ENCODE measurements around the gene OR5K3. TPM values are rescaled to one million over a fixed set of nuclear protein-coding genes. Genes with fewer than 3 reads are reported as not detected.
"Not testable (repeated sequence)": the region's sequence is repeated elsewhere in the genome, so short reads cannot be mapped to it uniquely, and the experiment has no call there.

Gene OR5K3
- total and polyA plus RNA-seq, 2 experiments from 2014 or later: not detected

- Histone ChIP-seq H3K27me3 (no peaks in the 10 kb centered on the region), H3K4me1 (ENCODE audit: low read depth) (no peaks in the 10 kb centered on the region), H3K27ac (no peak overlapping the region), H3K9me3 (ENCODE audit: low read depth) (no peaks in the 10 kb centered on the region), H3K36me3 (no peaks in the 10 kb centered on the region), H3K4me3 (no peak overlapping the region)
- DNase-seq (ENCODE audit: low read depth in 1 of 2, low spot score in 1 of 2): no peak
- no peak for TF ChIP-seq CTCF (IDR thresholded peaks at IDR 0.05; ENCODE audit: low read depth, low read length)
These were observed 19.3 kb upstream of the OR5K3 start for GRCh38 chr3:98371186-98371585.

- no peak for DNase-seq (ENCODE audit: low read depth in 1 of 2, low spot score in 1 of 2)
- H3K9me3 ChIP-seq (ENCODE audit: low read depth): no peaks in the 10 kb centered on the region
- H3K36me3 ChIP-seq: no peaks in the 10 kb centered on the region
- no peak for TF ChIP-seq CTCF (IDR thresholded peaks at IDR 0.05; ENCODE audit: low read depth, low read length)
- no peaks in the 10 kb centered on the region for H3K4me1 ChIP-seq (ENCODE audit: low read depth)
- H3K27me3 ChIP-seq: no peaks in the 10 kb centered on the region
- no peak overlapping the region for H3K4me3 ChIP-seq
- no peak overlapping the region for H3K27ac ChIP-seq
These were observed 18.6 kb upstream of the OR5K3 start for GRCh38 chr3:98371853-98372252.

GRCh38 chr3:98372445-98372844 is 18.0 kb upstream of the OR5K3 start:
- no peak for TF ChIP-seq CTCF (IDR thresholded peaks at IDR 0.05; ENCODE audit: low read depth, low read length)
- Histone ChIP-seq H3K9me3 (ENCODE audit: low read depth) (no peaks in the 10 kb centered on the region), H3K4me3 (no peak overlapping the region), H3K27me3 (no peaks in the 10 kb centered on the region), H3K27ac (no peak overlapping the region), H3K4me1 (ENCODE audit: low read depth) (no peaks in the 10 kb centered on the region), H3K36me3 (no peaks in the 10 kb centered on the region)
- no peak for DNase-seq (ENCODE audit: low read depth in 1 of 2, low spot score in 1 of 2)

- H3K4me3 ChIP-seq: no peak overlapping the region
- H3K27ac ChIP-seq: no peak overlapping the region
- no peaks in the 10 kb centered on the region for H3K4me1 ChIP-seq (ENCODE audit: low read depth)
- no peaks in the 10 kb centered on the region for H3K36me3 ChIP-seq
- H3K27me3 ChIP-seq: no peaks in the 10 kb centered on the region
- no peaks in the 10 kb centered on the region for H3K9me3 ChIP-seq (ENCODE audit: low read depth)
- no peak for DNase-seq (ENCODE audit: low read depth in 1 of 2, low spot score in 1 of 2)
- no peak for TF ChIP-seq CTCF (IDR thresholded peaks at IDR 0.05; ENCODE audit: low read depth, low read length)
These were observed 13.8 kb upstream of the OR5K3 start for GRCh38 chr3:98376631-98377030.

GRCh38 chr3:98388147-98388546 is 2.3 kb upstream of the OR5K3 start:
- TF ChIP-seq CTCF (IDR thresholded peaks at IDR 0.05; ENCODE audit: low read depth, low read length): no peak
- no peak overlapping the region for H3K27ac ChIP-seq
- no peaks in the 10 kb centered on the region for H3K4me1 ChIP-seq (ENCODE audit: low read depth)
- H3K36me3 ChIP-seq: no peaks in the 10 kb centered on the region
- H3K27me3 ChIP-seq: no peaks in the 10 kb centered on the region
- no peak for DNase-seq (ENCODE audit: low read depth in 1 of 2, low spot score in 1 of 2)
- H3K9me3 ChIP-seq (ENCODE audit: low read depth): no peaks in the 10 kb centered on the region
- H3K4me3 ChIP-seq: no peak overlapping the region

GRCh38 chr3:98395101-98395500 is 4.6 kb downstream of the OR5K3 start:
- Histone ChIP-seq H3K36me3 (no peaks in the 10 kb centered on the region), H3K9me3 (ENCODE audit: low read depth) (no peaks in the 10 kb centered on the region), H3K27ac (no peak overlapping the region), H3K27me3 (no peaks in the 10 kb centered on the region), H3K4me1 (ENCODE audit: low read depth) (no peaks in the 10 kb centered on the region), H3K4me3 (no peak overlapping the region)
- no peak for DNase-seq (ENCODE audit: low read depth in 1 of 2, low spot score in 1 of 2)
- no peak for TF ChIP-seq CTCF (IDR thresholded peaks at IDR 0.05; ENCODE audit: low read depth, low read length)

GRCh38 chr3:98396482-98396881 is 6.0 kb downstream of the OR5K3 start:
- not testable (repeated sequence) for DNase-seq (ENCODE audit: low read depth in 1 of 2, low spot score in 1 of 2); H3K27me3 ChIP-seq; H3K27ac ChIP-seq; H3K4me3 ChIP-seq; H3K36me3 ChIP-seq; H3K4me1 ChIP-seq (ENCODE audit: low read depth); H3K9me3 ChIP-seq (ENCODE audit: low read depth)

Data from cardiac muscle cell (in vitro differentiated cells and primary cell).